ENCODE measurements around the gene PRRC2B.
A peak's percentile ranks its signal among the peaks of the same experiment; 100 is the strongest.

The PRRC2B gene

GRCh38 chr9:131522257-131523085 is 128.6 kb downstream of the PRRC2B start:
- no peak for DNase-seq

- no peak for DNase-seq
Observed at GRCh38 chr9:131523086-131523388, 129.2 kb downstream of the PRRC2B start.

- DNase-seq = no peak
Observed at GRCh38 chr9:131523451-131524435, 129.9 kb downstream of the PRRC2B start.

- DNase-seq = no peak
Observed at GRCh38 chr9:131524665-131525315, 130.9 kb downstream of the PRRC2B start.

GRCh38 chr9:131525643-131526565 is 132.0 kb downstream of the PRRC2B start:
- DNase-seq = no peak

- DNase-seq = no peak
Observed at GRCh38 chr9:131528186-131528585, 134.3 kb downstream of the PRRC2B start.

GRCh38 chr9:131528886-131529505 is 135.1 kb downstream of the PRRC2B start:
- no peak for DNase-seq

- no peak for DNase-seq
Observed at GRCh38 chr9:131529597-131530545, 136.0 kb downstream of the PRRC2B start.

- DNase-seq = no peak
Observed at GRCh38 chr9:131530546-131530919, 136.6 kb downstream of the PRRC2B start.

GRCh38 chr9:131530920-131531832 is 137.3 kb downstream of the PRRC2B start, which contains the start of gene UCK1:
TSS of gene UCK1 (minus strand) at chr9:131531263. CDS start at chr9:131531174, 89 bp downstream.
- DNase-seq = peak; percentile 32

GRCh38 chr9:131534721-131535237 is 140.9 kb downstream of the PRRC2B start:
- no peak for DNase-seq

GRCh38 chr9:131537946-131538345 is 144.1 kb downstream of the PRRC2B start:
- DNase-seq = no peak

- no peak for DNase-seq
Observed at GRCh38 chr9:131539223-131539923, 145.5 kb downstream of the PRRC2B start.

- DNase-seq = no peak
Observed at GRCh38 chr9:131543141-131543540, 149.3 kb downstream of the PRRC2B start.

- no peak for DNase-seq
Observed at GRCh38 chr9:131545003-131545785, 151.3 kb downstream of the PRRC2B start, which contains the start of gene PRRT1B. TSS of gene PRRT1B (plus strand) at chr9:131545523. CDS start at chr9:131545616, 93 bp downstream.

GRCh38 chr9:131545786-131546335 is 152.0 kb downstream of the PRRC2B start:
- DNase-seq = no peak
